PC-3 (cell line): ENCODE results near the gene CNTNAP5. TPM values are rescaled to one million over a fixed set of nuclear protein-coding genes. Genes with fewer than 3 reads are reported as not detected.

Experiments
- ATAC-seq: fragments of 200-7000 bp; cut with Tn5 transposase; 2 replicates; pipeline ENCODE4 v1.9.1; 2020; ENCODE audit warnings: mild to moderate bottlenecking, moderate library complexity
- BruUV-seq: library from RNA; stranded (reverse); fragments of 400-500 nt; replicated peaks from 2 replicates; lab custom pipeline; 2021; lab: Mats Ljungman, UMichigan
- CTCF ChIA-PET: fragments of 300-600 bp; sonication (Branson Sonifier 250); formaldehyde crosslinking; loops from one replicate; lab custom pipeline; 2022; ENCODE audit warnings: antibody characterized with exemption; lab: Charles Lee
- POLR2A ChIA-PET: fragments of 300-600 bp; sonication (Branson Sonifier 250); formaldehyde crosslinking; loops from one replicate; lab custom pipeline; 2022; ENCODE audit warnings: antibody characterized with exemption; ENCODE audit not compliant: unreplicated experiment; lab: Charles Lee
- DNase-seq: peaks from one replicate; pipeline ENCODE4 v3.0.0-alpha.2; 2015
- H2AFZ ChIP-seq: fragments of 300-600 bp; sonication (generic); 2 replicates; pipeline ENCODE4 v1.6.0; 2016; ENCODE audit warnings: antibody characterized with exemption, low read length
- H3F3A ChIP-seq: fragments of 300-600 bp; sonication (generic); one replicate; pipeline ENCODE4 v1.6.0; 2017; ENCODE audit warnings: antibody characterized with exemption, low read length, control low read depth, mild to moderate bottlenecking; ENCODE audit not compliant: unreplicated experiment
- H3K27ac ChIP-seq: fragments of 300-600 bp; sonication (generic); 2 replicates; pipeline ENCODE4 v1.5.1; 2016; ENCODE audit warnings: mild to moderate bottlenecking, low read length
- H3K27me3 ChIP-seq: fragments of 300-600 bp; sonication (generic); 2 replicates; pipeline ENCODE4 v1.6.1; 2016; ENCODE audit warnings: low read length, mixed read lengths
- H3K36me3 ChIP-seq: fragments of 300-600 bp; sonication (generic); 2 replicates; pipeline ENCODE4 v1.6.1; 2016; ENCODE audit warnings: low read depth, mixed run types, low read length, mixed read lengths
- H3K4me1 ChIP-seq: fragments of 300-600 bp; sonication (generic); 2 replicates; pipeline ENCODE4 v1.5.1; 2016; ENCODE audit warnings: low read length; ENCODE audit not compliant: insufficient read depth
- H3K4me2 ChIP-seq: fragments of 300-600 bp; sonication (generic); 2 replicates; pipeline ENCODE4 v1.6.0; 2016; ENCODE audit warnings: low read length
- H3K4me3 ChIP-seq: fragments of 300-600 bp; sonication (generic); 2 replicates; pipeline ENCODE4 v1.5.1; 2016; ENCODE audit warnings: mild to moderate bottlenecking, low read length, mixed read lengths
- H3K79me2 ChIP-seq: fragments of 300-600 bp; sonication (generic); 2 replicates; pipeline ENCODE4 v1.6.1; 2017; ENCODE audit warnings: low read length, mixed read lengths
- H3K9ac ChIP-seq: fragments of 300-600 bp; sonication (generic); 2 replicates; pipeline ENCODE4 v1.6.0; 2016; ENCODE audit warnings: mild to moderate bottlenecking, low read length
- H3K9me2 ChIP-seq: fragments of 300-600 bp; sonication (generic); replicated peaks from 2 replicates; pipeline ENCODE4 v1.6.1; 2016; ENCODE audit warnings: mixed run types, low read length, mixed read lengths
- H3K9me3 ChIP-seq: fragments of 300-600 bp; sonication (generic); 2 replicates; pipeline ENCODE4 v1.6.1; 2016; ENCODE audit warnings: low read length, mixed read lengths
- H4K20me1 ChIP-seq: fragments of 300-600 bp; sonication (generic); 2 replicates; pipeline ENCODE4 v1.6.1; 2016; ENCODE audit warnings: low read length, mixed read lengths
- EZH2 ChIP-seq: fragments of 300-600 bp; sonication (generic); IDR thresholded peaks from one replicate; pipeline ENCODE4 v1.6.1; 2017; ENCODE audit warnings: antibody characterized with exemption, mild to moderate bottlenecking, low read length; ENCODE audit not compliant: unreplicated experiment
- EZH2phosphoT487 ChIP-seq: fragments of 300-600 bp; sonication (generic); IDR thresholded peaks from 2 replicates; pipeline ENCODE4 v1.6.1; 2018; ENCODE audit warnings: mild to moderate bottlenecking, antibody characterized with exemption, low read length, borderline replicate concordance
- intact Hi-C: fragments of 100-400 bp; cut with micrococcal nuclease; formaldehyde crosslinking; loops from 2 replicates; pipeline ENCODE4 v1.9.0; 2023
- total RNA-seq: library from RNA; depleted of rRNA; stranded (reverse); fragments of >200 nt; gene quantifications from 2 replicates; pipeline ENCODE4 v1.2.3, GENCODE V29; 2014
- TF ChIP-seq, protein P1 (sequence below): fragments of 300-600 bp; sonication (generic); conservative IDR thresholded peaks from 2 replicates; pipeline ENCODE4 v1.5.1; 2017; ENCODE audit warnings: antibody characterized with exemption, low read depth, mild to moderate bottlenecking, low read length

Gene CNTNAP5
- total RNA-seq, 1 experiment from 2014 or later = not detected

DNA sequence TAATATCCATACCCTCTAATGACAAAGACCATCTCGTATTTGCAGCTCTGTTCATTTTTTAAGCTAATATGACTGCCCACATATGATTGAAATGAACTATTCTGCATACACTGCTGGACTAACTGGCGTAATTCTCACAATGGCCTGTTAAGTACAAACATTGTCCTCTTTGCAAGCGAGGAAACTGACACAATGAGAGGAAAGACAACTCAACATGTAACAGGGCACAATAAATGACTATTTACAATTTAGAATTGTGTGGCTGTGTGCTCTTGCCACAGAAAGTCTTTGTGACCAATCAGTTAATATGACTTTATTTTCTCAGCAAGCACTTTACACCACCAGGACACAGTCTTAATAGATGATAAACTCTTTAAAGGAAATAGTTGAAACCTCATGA is 498.0 kb downstream of the CNTNAP5 start:
- TF ChIP-seq EZH2 = no peak
- TF ChIP-seq EZH2phosphoT487 = no peak
- TF ChIP-seq, protein P1, sequence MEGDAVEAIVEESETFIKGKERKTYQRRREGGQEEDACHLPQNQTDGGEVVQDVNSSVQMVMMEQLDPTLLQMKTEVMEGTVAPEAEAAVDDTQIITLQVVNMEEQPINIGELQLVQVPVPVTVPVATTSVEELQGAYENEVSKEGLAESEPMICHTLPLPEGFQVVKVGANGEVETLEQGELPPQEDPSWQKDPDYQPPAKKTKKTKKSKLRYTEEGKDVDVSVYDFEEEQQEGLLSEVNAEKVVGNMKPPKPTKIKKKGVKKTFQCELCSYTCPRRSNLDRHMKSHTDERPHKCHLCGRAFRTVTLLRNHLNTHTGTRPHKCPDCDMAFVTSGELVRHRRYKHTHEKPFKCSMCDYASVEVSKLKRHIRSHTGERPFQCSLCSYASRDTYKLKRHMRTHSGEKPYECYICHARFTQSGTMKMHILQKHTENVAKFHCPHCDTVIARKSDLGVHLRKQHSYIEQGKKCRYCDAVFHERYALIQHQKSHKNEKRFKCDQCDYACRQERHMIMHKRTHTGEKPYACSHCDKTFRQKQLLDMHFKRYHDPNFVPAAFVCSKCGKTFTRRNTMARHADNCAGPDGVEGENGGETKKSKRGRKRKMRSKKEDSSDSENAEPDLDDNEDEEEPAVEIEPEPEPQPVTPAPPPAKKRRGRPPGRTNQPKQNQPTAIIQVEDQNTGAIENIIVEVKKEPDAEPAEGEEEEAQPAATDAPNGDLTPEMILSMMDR = no peak
- H3K4me3 ChIP-seq = no peak overlapping the region
- no peaks in the 10 kb centered on the region for H3K27me3 ChIP-seq
- ChIA-PET CTCF (no interaction called here), POLR2A (no interaction called here)
- H3K9ac ChIP-seq = no peak overlapping the region
- H3K9me3 ChIP-seq = no peaks in the 10 kb centered on the region
- H3K4me1 ChIP-seq = no peaks in the 10 kb centered on the region
- ATAC-seq = no peak
- H4K20me1 ChIP-seq = no peaks in the 10 kb centered on the region
- no peaks in the 10 kb centered on the region for H3K9me2 ChIP-seq
- no TSS peak for BruUV-seq
- H3K4me2 ChIP-seq = no peak overlapping the region
- no peak overlapping the region for H3K27ac ChIP-seq
- intact Hi-C loops = no loop called here
- no peak for DNase-seq
- no peaks in the 10 kb centered on the region for H3F3A ChIP-seq
- no peaks in the 10 kb centered on the region for H3K79me2 ChIP-seq
- H2AFZ ChIP-seq = no peak overlapping the region
- H3K36me3 ChIP-seq = no peaks in the 10 kb centered on the region

DNA sequence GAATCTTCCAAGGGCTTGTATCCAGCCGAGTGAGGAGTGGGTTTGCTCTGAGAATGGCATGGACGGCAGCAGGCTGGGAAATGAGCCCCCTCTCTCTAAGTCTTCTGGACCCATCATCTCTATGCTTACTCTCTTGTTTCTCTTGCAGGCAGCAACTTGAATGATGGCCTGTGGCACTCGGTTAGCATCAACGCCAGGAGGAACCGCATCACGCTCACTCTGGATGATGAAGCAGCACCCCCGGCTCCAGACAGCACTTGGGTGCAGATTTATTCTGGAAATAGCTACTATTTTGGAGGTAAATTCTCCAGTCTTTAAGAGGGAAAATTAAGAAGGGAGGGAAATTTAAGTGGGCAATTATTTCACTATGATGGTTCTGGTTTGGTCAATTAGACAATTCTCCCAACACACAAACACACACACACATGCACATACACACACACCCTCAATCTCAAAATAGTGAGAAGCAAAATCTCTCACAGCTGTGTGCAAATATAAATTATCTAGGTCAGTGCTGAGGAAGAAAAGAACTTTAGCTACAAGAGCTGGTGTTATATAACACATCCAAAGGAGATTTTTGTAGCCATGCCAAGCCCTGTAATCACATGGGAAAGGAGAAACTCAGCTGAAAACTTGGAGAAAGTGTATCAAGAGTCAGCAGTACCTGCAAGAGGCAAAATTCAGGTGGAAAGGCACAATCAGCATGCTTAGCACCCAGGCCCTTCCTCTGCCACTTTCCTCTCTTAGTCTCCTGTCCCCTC is 499.2 kb downstream of the CNTNAP5 start:
- no TSS peak for BruUV-seq
- H3K4me1 ChIP-seq = no peaks in the 10 kb centered on the region
- H2AFZ ChIP-seq = no peak overlapping the region
- no peaks in the 10 kb centered on the region for H3K9me3 ChIP-seq
- intact Hi-C loops = no loop called here
- H3K79me2 ChIP-seq = no peaks in the 10 kb centered on the region
- no peak for DNase-seq
- H3F3A ChIP-seq = no peaks in the 10 kb centered on the region
- no peak overlapping the region for H3K27ac ChIP-seq
- no peak overlapping the region for H3K4me2 ChIP-seq
- TF ChIP-seq EZH2phosphoT487 (no peak), EZH2 (no peak)
- TF ChIP-seq, protein P1 = no peak
- no peaks in the 10 kb centered on the region for H3K9me2 ChIP-seq
- H3K9ac ChIP-seq = no peak overlapping the region
- H4K20me1 ChIP-seq = no peaks in the 10 kb centered on the region
- no peak for ATAC-seq
- H3K4me3 ChIP-seq = no peak overlapping the region
- CTCF ChIA-PET = no interaction called here
- no peaks in the 10 kb centered on the region for H3K36me3 ChIP-seq
- H3K27me3 ChIP-seq = no peaks in the 10 kb centered on the region
- POLR2A ChIA-PET = no interaction called here

DNA sequence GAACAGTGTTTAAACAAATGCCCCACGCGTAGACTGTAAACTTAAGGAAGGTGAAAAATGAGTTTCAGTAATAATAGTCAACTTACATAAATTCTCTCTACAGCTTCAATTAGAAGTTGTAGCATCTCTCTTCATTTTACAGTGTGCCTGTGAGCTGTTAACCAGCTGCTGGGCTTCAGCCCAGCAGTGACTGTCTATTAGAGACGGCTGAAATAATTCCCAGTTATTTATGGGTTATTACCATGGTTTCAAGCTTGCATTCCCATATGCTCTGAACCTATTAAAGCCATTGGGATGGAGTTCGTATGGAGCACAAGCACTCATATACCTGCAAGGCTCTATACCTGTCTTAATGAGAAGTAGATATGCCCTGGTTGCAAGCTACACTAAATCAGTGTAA is 501.1 kb downstream of the CNTNAP5 start:
- Histone ChIP-seq H3K4me2 (no peak overlapping the region), H3K4me1 (no peaks in the 10 kb centered on the region), H2AFZ (no peak overlapping the region), H3K4me3 (no peak overlapping the region), H3K27me3 (no peaks in the 10 kb centered on the region), H3K79me2 (no peaks in the 10 kb centered on the region), H3K9ac (no peak overlapping the region), H4K20me1 (no peaks in the 10 kb centered on the region), H3F3A (no peaks in the 10 kb centered on the region), H3K36me3 (no peaks in the 10 kb centered on the region), H3K9me3 (no peaks in the 10 kb centered on the region), H3K9me2 (no peaks in the 10 kb centered on the region), H3K27ac (no peak overlapping the region)
- intact Hi-C loops = no loop called here
- no peak for DNase-seq
- CTCF ChIA-PET = no interaction called here
- no peak for TF ChIP-seq EZH2phosphoT487
- TF ChIP-seq, protein P1 = no peak
- TF ChIP-seq EZH2 = no peak
- POLR2A ChIA-PET = no interaction called here
- no peak for ATAC-seq
- no TSS peak for BruUV-seq
